ENCODE measurements around the gene TNIK. TPM values are rescaled to one million over a fixed set of nuclear protein-coding genes. Genes with fewer than 3 reads are reported as not detected.
A peak's percentile ranks its signal among the peaks of the same experiment; 100 is the strongest.

TNIK gene
- polyA plus RNA-seq, 3 donors = 16.5 to 22.3 (median 18.0) TPM

DNA sequence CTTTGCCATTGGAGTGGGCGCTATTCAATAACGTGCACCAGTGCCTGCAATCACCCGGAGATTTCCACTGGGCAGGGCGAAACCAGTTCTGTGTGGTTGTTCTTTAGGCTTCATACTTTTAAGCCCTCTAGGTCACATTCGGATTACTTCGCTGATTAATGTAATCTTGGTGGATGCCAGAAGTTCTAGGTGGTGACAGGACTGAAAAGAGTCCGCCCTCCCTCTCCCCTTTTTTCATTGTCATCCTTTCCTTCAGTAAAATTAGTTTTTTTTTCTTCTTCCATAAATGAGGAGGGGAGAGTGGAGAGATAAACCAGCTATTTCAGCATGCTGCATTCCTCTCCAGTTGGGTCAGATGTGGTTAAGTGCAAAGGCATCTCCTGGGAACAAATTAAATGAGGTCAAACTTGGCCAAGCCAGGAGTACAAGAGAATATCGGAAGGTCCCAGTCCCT is 431.4 kb downstream of the TNIK start:
- no peak for DNase-seq (ENCODE audit: low read depth in 3 of 3, low spot score in 2 of 3)

DNA sequence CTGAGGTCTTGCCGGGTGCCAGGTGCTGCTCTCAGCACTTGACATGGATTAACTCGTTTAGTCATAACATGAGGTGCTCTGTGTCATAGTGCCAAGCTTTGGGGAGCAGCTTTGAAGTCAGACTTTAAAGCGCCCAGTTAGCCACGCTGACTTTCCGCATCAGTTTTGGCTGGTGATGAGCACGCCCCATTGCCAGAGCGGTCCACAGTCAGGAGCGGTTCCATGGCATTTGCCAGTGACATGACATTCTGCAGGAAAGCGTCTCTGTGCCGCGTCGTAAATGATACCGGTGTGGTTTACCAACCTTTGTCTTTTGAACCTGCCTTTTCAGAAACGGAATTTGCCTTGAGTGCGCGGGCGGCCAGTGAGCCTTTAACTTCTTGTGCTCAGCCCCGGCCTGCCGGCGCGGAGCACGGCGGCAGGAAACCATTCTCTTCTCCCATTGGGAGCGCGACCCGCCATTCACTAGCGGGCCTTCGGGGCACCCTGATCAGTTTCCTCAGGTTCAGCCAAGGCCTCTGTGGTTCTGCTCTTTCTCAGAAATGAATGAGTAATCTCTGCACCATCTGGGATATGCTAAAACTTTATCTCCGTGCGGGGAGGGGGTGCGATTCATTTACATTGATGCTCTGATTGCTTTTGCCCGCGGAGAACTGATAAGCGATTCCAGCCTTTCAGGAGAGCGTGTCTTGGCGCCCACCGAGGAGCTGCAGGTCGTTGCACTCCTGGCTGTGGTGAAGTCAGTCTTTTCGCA is 432.0 kb downstream of the TNIK start:
- DNase-seq (ENCODE audit: low read depth in 3 of 3, low spot score in 2 of 3) = peak in 1 of 3 donors; percentile 45

DNA sequence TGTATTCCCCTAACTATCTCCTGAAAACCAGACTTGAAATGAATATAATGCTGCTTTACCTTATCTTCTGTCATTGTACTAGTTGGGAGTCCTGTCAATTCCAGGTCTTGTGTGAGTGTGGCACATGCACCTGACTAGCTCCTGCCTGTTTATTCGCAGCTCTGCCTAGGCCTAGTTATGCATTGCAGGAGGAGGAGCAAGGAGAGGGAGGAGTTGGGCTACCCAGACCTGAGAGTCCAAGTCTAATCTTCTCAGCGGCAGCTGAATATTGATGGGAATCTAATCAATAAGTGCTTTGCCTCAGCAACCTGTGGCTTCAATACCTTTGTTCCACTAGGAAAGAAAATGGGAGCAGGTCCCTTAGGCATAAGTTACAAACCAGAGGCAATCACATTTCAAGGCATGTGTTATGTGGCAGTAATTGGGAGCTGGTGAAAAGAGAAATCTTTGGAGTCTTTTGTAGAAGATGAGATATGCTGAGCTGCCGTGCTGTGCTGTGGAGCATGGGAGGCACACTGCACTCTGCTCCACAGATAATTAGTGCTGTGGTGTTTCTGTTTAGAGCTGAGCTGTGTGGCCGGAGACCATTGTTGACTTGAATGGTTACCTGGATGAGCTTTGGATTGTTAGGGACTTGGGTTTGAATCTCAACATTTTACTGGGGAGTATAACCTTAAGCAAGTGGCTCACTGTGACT is 433.5 kb downstream of the TNIK start, which contains the start of gene SLC2A2:
SLC2A2 (minus strand) TSS at position 124 of the 697 bp plus-strand sequence; CDS start at position 74, 50 bp downstream.
- no peak for DNase-seq (ENCODE audit: low read depth in 3 of 3, low spot score in 2 of 3)

DNA sequence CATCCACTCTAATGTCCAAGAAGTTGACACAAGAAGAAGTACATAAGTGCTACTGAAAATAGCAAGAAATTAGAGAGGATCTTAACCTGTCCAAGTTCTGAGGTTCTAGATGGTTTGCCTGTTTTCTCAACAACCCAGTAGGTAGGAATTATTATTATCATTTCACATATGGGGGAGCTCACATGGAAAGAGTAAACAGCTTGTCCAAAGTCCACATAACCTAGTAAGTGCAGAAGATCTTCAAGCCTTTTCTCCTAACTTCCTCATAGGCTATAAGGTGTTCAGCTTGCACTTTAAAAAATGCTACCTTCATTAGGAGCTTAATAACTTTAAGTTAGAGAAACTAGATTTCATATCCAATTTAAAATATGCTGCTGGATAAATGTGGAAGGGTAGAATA is 436.6 kb downstream of the TNIK start:
- no peak for DNase-seq (ENCODE audit: low read depth in 3 of 3, low spot score in 2 of 3)

DNA sequence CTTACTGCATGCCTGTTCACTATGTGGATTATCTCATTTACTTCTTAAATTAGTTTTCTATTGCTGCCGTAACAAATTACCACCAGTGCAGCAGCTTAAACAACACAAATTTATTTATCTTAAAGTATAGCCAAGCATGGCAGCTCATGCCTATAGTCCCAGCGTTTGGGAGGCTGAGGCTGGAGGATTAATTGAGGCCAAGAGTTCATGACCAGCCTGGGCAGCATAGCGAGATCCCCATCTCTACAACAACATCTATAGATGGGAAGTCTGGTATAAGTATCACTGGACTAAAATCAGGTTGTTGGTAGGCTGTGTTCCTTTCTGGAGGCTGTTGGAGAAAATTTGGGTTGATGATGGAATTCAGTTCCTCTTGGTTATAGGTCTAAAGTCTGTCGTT is 438.8 kb downstream of the TNIK start:
- DNase-seq (ENCODE audit: low read depth in 3 of 3, low spot score in 2 of 3) = no peak

DNA sequence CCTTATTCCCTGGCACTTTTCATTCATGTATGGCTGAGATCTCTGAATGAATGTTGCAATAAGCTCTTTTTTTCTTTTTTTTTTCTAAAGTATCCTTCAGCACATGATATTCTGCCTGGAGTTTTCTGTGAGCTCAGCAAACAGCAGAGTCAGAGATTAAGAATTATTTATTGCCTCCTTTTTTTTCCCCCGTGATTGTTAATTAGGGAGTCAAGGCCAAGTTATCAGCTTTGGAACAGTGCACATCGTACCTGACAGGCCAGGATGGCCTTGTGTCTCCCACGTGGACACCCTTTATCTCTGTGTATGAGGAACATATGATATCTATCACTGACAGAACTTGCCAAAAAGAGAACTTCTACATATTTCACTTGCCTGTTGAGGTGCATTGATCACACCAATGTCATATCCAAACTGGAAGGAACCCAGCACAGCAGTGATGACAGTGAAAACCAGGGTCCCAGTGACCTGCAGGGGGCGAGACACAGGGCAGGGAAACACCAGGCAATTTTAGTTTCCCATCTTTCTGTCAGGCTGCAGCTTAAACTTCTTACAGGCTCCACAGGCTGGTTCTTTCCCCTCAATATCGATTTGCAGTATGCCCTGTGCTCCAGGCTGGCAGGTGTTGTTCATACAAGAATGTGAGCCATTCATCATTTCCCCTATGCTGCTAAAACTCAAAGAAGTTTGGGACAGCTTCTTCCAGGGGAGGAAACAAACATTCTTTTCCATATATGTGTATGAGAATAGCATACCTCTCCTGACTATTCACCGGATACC is 441.9 kb downstream of the TNIK start:
- DNase-seq (ENCODE audit: low read depth in 3 of 3, low spot score in 2 of 3) = no peak

DNA sequence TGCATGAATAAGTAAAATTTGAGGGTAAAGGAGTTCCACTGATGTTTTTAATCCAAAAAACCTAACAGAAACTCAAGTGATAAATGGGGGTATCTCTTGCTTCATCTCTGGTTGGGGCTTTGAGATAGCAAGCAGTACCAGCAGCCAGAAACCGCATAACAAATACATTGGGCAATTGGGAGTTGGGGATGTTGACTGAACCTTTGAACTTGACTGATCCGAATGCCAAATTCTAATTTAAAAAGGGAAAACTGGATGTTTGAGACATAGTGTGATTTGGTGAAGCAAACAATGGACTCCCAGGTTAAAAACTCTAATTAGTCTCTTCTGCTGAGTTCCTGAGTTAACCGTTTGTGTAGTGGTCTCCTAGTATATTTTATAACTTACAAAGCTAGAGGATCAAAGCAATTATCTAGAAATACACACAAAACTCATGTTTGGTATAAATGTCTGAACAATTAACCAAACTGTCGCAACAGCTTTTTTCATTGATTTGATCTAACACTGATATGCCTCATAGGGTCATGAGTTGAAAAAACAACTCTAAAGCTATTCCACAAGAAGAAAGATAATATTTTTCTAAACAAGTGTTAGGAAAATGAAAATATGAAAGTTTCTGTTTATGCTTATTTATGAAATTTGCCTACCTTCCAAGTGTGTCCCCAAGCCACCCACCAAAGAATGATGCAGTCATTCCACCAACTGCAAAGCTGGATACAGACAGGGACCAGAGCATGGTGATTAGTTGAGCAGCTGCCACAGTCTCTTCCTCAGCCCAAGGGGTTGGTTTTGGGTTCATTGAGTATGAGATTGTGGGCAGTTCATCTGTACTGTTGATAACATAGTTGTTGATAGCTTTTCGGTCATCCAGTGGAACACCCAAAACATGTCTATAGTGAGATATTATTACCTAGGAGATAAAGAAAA is 446.1 kb downstream of the TNIK start:
- no peak for DNase-seq (ENCODE audit: low read depth in 3 of 3, low spot score in 2 of 3)

DNA sequence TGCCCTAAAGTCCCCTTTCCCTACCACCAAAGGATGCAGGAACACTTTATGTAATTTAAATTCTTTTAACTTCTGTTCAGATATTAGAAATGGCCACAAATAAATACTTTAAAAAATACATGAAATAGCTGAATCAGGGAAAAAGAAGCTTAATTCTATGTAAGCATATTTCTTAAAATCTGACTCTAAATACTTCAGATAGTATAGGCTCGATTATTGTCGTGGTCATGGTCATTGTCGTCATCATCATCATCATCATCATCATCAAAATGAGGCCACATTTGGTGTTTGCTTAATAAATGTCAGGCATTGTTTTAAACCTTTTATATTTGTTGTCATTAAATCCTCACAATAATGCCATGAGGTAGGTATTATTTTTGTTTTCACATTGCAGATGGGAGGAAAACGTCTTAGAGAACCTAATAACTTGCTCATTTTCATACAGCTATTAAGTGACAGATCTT is 448.3 kb downstream of the TNIK start:
- DNase-seq (ENCODE audit: low read depth in 3 of 3, low spot score in 2 of 3) = no peak
